ENCODE measurements around the gene ARID5B. TPM values are rescaled to one million over a fixed set of nuclear protein-coding genes. Genes with fewer than 3 reads are reported as not detected.

Gene ARID5B
- total RNA-seq, 1 experiment from 2014 or later, result 0.04 TPM

DNA sequence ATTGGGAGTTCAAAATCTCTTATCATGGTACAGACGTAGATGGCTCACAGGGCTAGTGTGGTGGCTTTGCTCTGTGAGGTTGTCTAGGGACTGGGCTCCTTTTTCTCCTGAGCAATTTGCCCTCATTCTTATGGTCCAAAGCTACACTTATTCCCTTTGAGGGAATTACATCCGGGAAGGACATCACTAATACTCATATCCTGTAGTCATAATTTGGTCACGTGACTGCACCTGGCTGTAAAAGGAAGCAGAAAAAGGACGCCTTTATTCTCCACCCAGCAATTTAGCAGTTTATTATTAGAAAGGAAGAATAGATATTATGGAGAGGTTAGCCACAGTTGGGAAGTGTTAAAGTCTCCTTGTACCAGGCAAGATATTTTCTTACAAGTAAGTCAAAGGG is 28.1 kb downstream of the ARID5B start:
- Mint-ChIP-seq H3K36me3 (ENCODE audit: insufficient read depth in 1 of 3, low read depth in 3 of 3) (no peaks in the 10 kb centered on the region; a peak in 1 of 7 replicates), H3K9me3 (peaks cover 0 to 5% of the 10 kb centered on the region in 2 experiments; a peak in 1 of 5 replicates), H3K27ac (no peak overlapping the region), H3K4me3 (no peak overlapping the region), H3K4me1 (peaks cover 3 to 7% of the 10 kb centered on the region in 2 experiments; a peak in 3 of 4 replicates), H3K27me3 (ENCODE audit: low read depth) (0 out of 2 replicates have a peak, but pooled peaks cover 2% of the 10 kb centered on the region)
- DNase-seq, result no peak
- Histone ChIP-seq H3K27me3 (ENCODE audit: insufficient read depth, low read length) (no peaks in the 10 kb centered on the region), H3K9me3 (ENCODE audit: control insufficient read depth, low read depth, low read length) (no peaks in the 10 kb centered on the region), H3K18ac (ENCODE audit: insufficient read length, low read depth, low read length) (no peak overlapping the region), H3K79me2 (ENCODE audit: insufficient read depth, low read length) (no peaks in the 10 kb centered on the region), H4K5ac (ENCODE audit: insufficient read length, low read depth, low read length) (no peak overlapping the region), H2BK20ac (ENCODE audit: low read depth, low read length, poor library complexity, severe bottlenecking) (no peak overlapping the region), H4K20me1 (ENCODE audit: control insufficient read depth, insufficient read depth, insufficient read length) (no peaks in the 10 kb centered on the region), H2BK120ac (ENCODE audit: low read depth, low read length, poor library complexity, severe bottlenecking) (no peak overlapping the region), H2BK5ac (ENCODE audit: insufficient read length, low read length) (no peak overlapping the region), H3K27ac (ENCODE audit: insufficient read length, low read depth, low read length) (no peak overlapping the region), H4K91ac (ENCODE audit: insufficient read length, low read depth, low read length) (no peak overlapping the region), H4K8ac (replicated peaks; ENCODE audit: insufficient read length, low read depth, low read length) (no peak overlapping the region), H3K79me1 (ENCODE audit: insufficient read depth, low read depth, low read length, poor library complexity, severe bottlenecking) (no peaks in the 10 kb centered on the region), H2BK15ac (ENCODE audit: low read depth, low read length) (no peak overlapping the region), H3K9ac (ENCODE audit: extremely low read depth, insufficient read length, low read length) (no peak overlapping the region), H3K23ac (ENCODE audit: insufficient read length, low read depth, low read length) (no peak overlapping the region), H2AFZ (ENCODE audit: low read length) (no peak overlapping the region), H3K14ac (ENCODE audit: insufficient read depth, low read length) (no peak overlapping the region), H3K56ac (ENCODE audit: insufficient read length, low read depth, low read length) (no peak overlapping the region), H2AK5ac (ENCODE audit: insufficient read length, low read length) (no peak overlapping the region), H3K4ac (ENCODE audit: low read depth, low read length) (no peak overlapping the region), H3T11ph (ENCODE audit: low read length) (no peak overlapping the region), H2BK12ac (ENCODE audit: insufficient read length, low read depth, low read length) (no peak overlapping the region), H3K4me2 (ENCODE audit: insufficient read depth, insufficient read length, low read length) (no peak overlapping the region), H3K23me2 (ENCODE audit: insufficient read length, low read depth, low read length, poor library complexity, severe bottlenecking) (no peaks in the 10 kb centered on the region), H3K4me1 (ENCODE audit: insufficient read depth, low read length) (no peaks in the 10 kb centered on the region)
- TF ChIP-seq, protein P1, sequence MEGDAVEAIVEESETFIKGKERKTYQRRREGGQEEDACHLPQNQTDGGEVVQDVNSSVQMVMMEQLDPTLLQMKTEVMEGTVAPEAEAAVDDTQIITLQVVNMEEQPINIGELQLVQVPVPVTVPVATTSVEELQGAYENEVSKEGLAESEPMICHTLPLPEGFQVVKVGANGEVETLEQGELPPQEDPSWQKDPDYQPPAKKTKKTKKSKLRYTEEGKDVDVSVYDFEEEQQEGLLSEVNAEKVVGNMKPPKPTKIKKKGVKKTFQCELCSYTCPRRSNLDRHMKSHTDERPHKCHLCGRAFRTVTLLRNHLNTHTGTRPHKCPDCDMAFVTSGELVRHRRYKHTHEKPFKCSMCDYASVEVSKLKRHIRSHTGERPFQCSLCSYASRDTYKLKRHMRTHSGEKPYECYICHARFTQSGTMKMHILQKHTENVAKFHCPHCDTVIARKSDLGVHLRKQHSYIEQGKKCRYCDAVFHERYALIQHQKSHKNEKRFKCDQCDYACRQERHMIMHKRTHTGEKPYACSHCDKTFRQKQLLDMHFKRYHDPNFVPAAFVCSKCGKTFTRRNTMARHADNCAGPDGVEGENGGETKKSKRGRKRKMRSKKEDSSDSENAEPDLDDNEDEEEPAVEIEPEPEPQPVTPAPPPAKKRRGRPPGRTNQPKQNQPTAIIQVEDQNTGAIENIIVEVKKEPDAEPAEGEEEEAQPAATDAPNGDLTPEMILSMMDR (conservative IDR thresholded peaks at IDR 0.05), result no peak
- WGBS (ENCODE audit: extremely low coverage, insufficient read length, low lambda C conversion rate), result no CpG with 5 or more reads among the region's 4 CpGs
